Activated CD4-positive, alpha-beta T cell treated with anti-CD3 and anti-CD28 coated beads, Interleukin-2, Interleukin-4, amounts not matched to agents 100 ng/mL and 50 ng/mL, durations not matched to agents 16 hours and 8 hours (primary cell): Measurements from ENCODE around the gene TBC1D22B.
"Not testable (repeated sequence)": the region's sequence is repeated elsewhere in the genome, so short reads cannot be mapped to it uniquely, and the experiment has no call there.

Experiments used
- DNase-seq: peaks from one replicate; pipeline ENCODE4 v3.0.0-alpha.2; 2020; ENCODE audit warnings: low spot score

Gene TBC1D22B

GRCh38 chr6:37303891-37304503 is 46.4 kb downstream of the TBC1D22B start:
- peak; percentile 34 for DNase-seq

GRCh38 chr6:37304766-37305165 is 47.2 kb downstream of the TBC1D22B start:
- DNase-seq = no peak

DNA sequence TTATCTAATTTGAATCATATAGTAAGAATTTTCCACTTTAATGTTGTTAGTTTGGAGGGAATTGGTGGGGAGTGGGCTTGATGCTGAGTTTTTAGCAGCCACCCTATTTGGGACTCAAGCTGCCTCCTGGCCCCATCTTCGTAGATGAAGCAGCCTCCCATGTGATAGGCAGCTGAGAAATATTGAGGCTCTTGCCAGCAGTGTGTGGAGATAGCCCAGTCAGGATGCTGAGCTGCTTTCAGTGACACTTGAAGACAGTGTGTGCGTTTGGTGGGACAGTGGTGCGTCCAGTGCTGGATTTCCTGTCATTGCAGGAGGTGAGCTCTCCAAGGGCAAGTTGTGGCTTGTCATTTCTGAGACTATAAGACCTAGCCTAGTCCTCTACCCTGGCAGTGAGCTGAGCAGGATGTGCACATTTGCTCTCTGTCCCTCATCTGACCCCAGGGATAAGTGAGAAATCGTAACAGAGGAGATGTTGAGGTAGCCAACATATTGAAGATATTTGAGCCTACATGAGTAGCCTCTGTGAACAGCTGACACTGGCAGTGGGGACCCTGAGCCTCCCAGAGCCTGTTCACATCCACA is 48.4 kb downstream of the TBC1D22B start:
- no peak for DNase-seq

DNA sequence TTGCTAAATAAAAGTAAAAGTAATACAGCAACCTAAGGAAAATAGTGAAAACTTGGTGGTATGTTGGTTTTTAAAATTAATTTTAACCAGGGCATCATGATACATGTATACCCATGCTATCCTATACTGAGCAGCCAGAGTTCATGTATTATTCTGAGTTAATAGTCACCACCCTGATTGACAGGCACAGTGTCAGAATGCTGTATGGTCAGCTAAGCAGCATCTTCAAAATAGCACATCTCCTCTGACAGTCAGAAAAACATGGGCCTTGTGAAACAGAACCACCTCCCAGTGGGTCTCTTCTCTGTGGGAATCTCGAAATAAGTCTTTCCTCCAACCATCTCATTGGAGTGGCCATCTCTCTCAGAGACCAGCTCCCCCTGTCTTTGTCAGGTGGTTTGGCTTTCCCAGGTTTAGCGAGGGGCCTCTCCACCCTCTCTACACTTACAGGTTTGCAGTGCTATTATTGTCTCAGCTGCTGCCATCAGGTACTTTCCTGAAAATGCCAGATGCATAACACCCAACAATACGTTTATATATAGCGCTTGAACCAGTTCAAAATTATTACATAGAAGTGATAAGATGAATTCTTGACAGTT is 49.2 kb downstream of the TBC1D22B start:
- no peak for DNase-seq

GRCh38 chr6:37307484-37307883 is 49.9 kb downstream of the TBC1D22B start:
- DNase-seq = not testable (repeated sequence)

DNA sequence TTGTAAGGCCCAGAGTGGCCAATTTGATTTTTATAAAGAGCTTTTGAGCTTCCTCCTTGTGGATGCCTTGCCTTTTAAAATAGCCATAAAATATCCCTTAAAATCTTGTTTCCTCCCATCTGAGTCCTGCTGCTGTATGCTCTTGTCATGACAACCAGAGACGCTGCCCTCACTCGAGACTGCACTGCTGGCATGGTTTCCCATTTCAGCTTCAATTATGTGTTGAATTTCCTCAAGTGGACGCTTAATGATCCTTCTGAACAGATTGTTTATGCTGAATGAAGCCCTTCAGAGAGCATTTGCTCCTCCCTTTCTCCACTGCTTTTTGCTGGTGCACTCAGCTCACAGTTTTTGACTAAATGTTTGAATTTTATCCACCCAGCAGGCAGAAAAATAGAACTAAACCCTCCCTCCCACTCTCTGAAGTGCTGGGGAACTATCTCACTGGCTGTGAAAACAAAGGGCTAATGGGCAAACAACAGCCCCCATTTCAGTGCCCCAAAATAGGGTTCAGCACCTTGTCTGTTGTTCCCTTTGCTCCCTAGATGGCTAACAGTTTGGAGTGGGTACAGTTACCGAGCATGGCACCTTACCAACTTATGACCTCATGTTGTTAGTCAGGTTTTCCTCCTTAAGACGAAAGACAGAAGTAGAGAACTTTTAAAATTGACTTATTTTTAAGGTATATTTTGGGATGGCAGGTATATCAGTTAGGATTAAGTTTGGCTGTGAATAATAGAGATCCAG is 50.7 kb downstream of the TBC1D22B start:
- no peak for DNase-seq

DNA sequence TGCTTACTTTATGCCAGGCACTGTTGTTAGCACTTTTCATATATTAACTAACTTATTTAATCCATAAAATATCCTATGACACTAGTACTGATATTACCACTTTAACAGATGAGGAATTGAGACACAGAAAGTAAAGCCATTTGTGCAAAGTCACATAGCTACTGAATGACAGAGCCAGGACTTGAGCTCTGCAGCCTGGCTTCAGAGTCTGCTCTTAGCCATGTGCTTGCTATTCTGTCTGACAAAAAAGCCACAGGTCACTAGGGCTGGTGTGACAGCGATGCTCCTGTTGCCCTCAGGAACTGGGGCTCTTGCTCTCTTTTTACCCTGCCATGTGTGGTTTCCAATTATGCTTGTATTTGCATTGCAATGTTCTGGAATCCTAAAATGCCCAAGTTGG is 51.5 kb downstream of the TBC1D22B start:
- DNase-seq = no peak

DNA sequence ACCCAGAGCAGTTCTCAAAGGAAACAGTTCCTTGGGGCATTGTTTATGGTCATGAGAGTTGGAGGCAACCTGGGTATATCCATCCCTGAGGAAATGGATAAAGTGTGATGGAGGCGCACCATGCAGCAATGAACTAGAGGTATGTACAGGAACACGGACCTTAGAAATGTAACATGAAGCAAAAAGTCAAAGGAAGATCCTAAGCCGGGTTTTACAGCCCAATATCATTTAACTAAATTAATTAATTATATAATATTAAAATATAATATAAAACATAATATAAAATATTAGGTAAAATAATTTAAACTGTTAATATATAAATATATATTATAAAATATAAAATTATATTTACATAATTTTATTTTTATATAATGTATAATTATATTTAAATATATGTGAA is 52.1 kb downstream of the TBC1D22B start:
- DNase-seq = no peak

DNA sequence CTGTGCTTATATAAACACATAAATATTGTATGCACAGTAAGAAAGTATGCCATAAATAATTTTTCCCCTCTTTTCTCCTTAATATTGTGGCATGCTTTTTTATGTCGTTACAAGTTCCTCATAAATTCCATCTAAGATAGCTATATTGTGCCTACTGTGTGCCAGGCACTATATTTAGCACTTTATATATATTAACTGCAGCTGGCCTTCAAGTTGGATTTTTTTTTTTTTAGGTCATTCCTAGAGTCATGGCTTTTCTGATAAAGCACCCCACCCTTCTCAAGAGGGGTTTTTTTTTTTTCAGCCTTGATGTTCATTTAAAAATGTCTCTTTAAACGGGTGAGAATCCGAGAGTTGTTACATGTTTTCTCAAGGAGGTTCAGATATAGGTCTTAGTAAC is 53.4 kb downstream of the TBC1D22B start:
- no peak for DNase-seq

GRCh38 chr6:37311741-37312473 is 54.3 kb downstream of the TBC1D22B start:
- DNase-seq = no peak

DNA sequence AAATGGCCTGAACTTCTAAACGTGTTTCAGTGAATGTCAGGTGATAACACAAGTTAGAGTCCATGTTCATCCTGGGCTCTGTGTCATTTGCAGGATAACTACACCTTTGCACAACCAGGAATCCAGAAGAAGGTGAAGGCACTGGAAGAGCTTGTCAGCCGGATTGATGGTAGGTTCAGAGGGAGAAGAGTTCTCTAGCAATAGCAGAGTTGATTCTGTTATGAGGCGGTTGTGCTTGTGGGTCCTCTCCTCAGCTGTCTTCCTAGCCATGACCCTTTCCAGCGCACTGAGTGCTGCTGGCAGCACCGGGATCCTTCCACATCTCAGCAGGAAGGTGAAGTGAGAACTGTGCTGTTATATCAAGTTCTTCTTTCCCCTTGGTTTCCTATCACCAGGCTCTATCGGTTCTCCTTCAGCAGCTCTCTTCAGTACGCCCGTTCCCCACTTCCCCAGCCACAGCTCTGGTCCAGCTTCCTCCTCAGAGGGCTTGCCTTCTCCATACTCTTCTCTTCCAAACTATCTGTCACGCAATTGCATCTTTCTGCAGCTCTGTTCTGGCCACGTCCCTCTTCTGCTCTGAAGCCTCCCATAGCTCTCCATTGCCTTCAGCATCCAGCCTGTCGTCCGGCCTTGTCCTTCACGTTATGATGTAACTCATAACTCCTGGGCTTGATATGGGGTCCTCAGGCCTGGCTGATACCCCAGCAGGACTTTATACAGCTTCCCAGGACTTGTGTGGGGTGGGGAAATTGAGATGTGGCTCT is 56.3 kb downstream of the TBC1D22B start:
- DNase-seq = no peak

DNA sequence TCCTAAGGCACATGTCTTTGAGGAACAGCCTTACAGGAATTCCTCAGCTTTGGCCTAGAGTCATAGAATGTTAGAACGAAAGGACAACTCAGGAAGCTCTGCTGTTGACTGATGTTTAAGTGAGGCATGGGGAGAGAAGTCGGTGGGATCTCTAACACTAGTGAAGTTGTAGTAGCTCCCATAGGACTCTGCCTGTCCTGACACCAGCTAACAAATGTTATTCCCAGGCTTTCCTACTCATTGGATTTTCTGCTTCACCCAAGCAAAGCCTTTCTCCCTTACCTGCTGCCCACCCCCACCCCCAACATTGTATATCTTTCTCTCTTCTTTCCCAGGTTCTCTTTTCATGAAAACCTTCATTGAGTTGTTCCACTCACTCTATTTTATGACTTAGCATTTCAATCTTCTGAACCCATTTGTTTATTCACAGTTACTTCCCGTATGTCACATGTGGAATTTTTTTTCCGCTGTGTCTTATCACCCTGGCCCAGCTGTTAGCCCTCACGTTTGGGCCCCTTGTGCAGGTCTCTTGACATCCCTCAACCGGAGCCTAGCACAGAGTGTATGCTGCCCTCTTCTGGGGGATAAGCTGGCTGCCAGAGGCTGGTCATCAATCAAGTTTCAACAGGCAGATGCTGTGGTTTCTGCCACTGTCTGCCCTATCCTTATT is 57.0 kb downstream of the TBC1D22B start:
- peak; percentile 60 for DNase-seq

DNA sequence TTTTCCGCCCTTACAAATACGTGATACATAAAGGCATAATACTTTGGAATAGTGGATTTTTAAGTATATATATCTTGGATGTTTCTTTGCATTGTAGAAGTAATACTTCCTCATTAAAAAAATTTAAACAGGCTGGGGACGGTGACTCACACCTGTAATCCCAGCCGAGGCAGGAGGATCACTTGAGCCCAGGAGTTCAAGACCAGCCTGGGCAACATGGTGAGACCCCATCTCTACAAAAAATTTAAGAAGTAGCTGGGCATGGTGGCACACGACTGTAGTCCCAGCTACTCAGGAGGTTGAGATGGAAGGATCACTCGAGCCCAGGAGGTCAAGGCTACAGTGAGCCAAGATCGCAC is 57.6 kb downstream of the TBC1D22B start:
- DNase-seq = no peak

DNA sequence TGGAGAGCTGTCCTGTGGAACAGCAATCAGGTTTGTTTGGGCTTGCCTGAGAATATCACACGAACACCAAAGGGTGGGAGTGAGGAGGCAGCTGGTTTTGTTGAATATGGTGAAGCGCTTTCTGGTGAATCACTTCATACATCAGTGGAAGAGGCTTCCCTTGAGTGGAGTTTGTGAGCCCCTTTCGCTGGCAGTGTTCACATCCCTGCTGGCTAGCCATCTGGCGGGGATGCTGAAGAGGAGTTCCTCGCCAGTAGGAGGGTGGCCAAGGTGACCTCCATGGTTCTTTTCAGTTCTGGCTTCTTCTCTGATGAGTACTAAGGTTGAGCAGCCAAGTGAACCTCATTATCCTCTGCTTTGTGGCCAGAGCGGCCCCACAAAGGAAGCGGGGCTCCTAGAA is 58.5 kb downstream of the TBC1D22B start:
- DNase-seq = no peak

DNA sequence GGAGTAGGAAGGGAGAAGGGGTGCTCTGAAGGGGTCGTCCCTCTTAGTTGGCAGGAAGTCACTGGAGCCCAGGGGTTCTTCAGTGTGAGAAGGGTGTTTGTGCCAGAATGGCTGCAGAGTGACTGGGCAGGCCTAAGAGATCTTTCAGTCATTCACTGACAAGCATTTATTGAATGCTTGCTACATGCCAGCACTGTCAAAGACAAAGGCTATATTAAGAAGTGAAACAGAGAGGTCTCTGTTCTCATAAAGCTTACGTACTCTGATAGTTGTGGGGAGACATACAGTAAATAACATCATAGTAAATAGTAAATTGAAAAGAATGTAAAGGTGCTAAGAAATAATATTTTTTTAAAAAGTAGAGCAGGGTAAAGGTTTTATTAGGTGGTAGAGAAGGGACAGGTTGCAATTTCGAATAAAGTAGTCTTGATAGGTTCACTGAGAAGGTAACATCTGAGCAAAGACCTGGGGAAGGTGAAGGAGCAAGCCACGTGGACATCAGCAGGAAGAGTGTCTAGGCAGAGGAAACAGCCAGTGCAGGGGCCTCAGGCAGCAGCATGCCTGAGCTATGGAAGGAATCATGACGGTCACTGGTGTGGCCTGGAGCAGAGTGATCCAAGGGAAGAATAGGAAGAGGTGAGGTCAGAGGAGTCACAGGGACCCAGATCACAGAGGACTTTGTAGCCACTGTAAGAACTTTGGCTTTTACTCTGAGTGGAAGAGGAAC is 59.9 kb downstream of the TBC1D22B start:
- DNase-seq = no peak

DNA sequence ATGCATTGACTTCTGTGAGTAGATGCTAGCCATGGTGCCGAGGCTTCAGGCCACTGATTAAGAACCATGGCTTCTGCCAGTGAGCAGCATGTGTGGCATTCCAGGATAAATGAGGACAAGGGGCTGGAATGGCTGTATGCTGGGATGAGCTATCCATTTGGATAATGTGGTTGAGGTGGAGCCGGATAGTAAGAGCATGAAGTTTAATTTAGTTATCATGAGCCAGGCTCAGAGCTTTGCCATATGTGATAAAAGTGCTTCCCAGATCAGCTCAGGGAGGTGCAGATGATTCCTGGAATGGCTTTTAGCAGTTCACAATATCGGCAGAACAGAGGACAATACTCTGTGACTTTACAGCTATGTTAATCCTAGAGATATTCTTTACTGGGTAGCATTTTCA is 61.6 kb downstream of the TBC1D22B start:
- DNase-seq = no peak

- no peak for DNase-seq
These were observed 62.4 kb downstream of the TBC1D22B start for GRCh38 chr6:37319856-37320480.

- no peak for DNase-seq
These were observed 63.1 kb downstream of the TBC1D22B start for GRCh38 chr6:37320646-37321045.

- no peak for DNase-seq
These were observed 63.5 kb downstream of the TBC1D22B start for GRCh38 chr6:37321101-37321500.
